ENCODE measurements around the gene TNNI2.
"Not testable (repeated sequence)": the region's sequence is repeated elsewhere in the genome, so short reads cannot be mapped to it uniquely, and the experiment has no call there.

The TNNI2 gene

DNA sequence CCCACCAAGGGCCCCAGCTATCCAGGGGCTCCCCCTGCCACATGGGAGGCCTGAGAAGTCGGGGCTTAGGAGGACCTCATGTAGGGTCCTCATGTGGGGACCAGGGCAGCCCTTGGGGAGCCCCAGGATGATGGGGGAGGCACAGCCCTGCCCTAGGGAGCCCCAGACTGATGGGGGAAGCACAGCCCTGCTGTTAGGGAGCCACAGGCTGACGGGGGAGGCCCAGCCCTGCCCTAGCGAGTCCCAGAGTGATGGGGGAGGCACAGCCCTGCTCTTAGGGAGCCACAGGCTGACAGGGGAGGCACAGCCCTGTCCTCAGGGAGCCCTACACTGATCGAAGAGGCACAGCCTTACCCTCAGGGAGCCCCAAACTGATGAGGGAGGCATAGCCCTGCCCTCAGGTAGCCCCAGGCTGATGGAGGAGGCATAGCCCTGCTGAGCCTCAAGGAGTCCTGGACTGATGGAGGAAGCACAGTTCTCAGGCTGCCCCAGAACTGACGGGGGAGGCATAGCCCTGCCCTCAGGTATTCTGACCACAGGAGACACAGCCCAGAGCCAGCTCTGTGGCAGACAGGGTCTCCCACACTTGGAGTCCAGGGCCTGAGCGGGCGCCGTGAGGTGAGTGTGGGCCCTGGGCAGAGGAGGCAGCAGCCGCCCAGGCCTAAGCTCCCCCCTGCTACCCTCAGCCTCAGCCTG is 42.1 kb downstream of the TNNI2 start:
- DNase-seq (ENCODE audit: low spot score in 2 of 2) (no peak), ATAC-seq (ENCODE audit: low read depth) (no peak)
- H3K27ac Mint-ChIP-seq: peak overlapping the region; percentile 64

GRCh38 chr11:1881442-1882264 is 42.9 kb downstream of the TNNI2 start:
- Mint-ChIP-seq H3K4me1 (peaks cover 30% of the 10 kb centered on the region), H3K27me3 (no peaks in the 10 kb centered on the region), H3K4me3 (peak overlapping the region; percentile 15), H3K36me3 (no peaks in the 10 kb centered on the region), H3K27ac (no peak overlapping the region), H3K9me3 (no peaks in the 10 kb centered on the region)
- no peak for DNase-seq (ENCODE audit: low spot score in 2 of 2)
- ATAC-seq (ENCODE audit: low read depth): peak; percentile 61

More for the DNA sequence above, 42.1 kb downstream of the TNNI2 start:
- no peaks in the 10 kb centered on the region for H3K27me3 Mint-ChIP-seq
- peaks cover 34% of the 10 kb centered on the region for H3K4me1 Mint-ChIP-seq
- no peaks in the 10 kb centered on the region for H3K9me3 Mint-ChIP-seq
- peak overlapping the region; percentile 42 for H3K4me3 Mint-ChIP-seq
- no peaks in the 10 kb centered on the region for H3K36me3 Mint-ChIP-seq

DNA sequence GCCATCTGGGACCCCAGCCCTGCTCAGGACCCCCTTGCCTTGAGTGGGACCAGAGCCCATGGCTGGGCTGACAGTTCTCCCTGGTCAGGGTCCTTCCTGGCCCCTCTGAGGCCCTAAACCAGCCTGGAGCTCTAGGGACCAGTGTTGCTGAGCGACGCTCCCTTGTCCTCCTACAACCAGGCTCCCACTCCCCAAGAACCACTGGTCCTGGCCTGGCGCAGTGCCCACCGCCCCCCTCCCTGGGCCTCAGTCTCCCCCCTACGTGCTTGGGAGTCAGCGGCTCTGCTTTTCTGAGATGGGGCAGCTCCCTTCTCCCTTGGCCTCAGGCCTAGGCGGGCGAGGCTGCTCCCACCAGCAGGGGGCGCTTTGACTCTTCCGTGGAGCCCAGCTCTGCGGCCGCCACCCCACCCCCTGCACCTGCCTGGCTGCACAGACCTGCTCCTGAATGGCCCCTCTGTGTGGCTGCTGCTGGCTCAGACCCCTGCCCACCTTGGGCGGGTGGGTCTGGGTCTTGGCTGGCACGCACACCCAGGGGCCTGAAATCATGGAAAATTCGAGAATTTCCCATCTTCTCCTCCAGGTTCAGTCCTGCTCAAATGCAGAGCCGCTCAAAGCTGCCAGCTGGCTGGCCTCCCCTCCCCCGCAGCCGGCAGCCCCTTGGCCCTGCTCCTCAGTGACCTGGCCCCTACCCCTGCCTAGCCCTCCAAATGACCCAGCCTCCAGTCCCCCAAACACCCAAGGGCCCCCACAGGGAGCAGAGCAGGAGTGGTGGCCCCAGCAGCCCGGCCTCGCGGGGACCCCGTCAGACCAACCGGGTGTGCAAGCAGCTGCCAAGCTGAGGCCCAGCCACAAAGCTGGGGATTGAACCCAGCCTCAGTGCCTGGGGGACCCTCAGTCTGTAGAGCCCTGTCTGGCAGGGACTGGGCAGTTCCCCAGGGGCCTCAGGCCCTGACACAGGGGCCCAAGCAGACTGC is 43.8 kb downstream of the TNNI2 start:
- H3K4me3 Mint-ChIP-seq: no peak overlapping the region
- H3K36me3 Mint-ChIP-seq: no peaks in the 10 kb centered on the region
- DNase-seq (ENCODE audit: low spot score in 2 of 2): peak; percentile 78 to 79
- no peak overlapping the region for H3K27ac Mint-ChIP-seq
- ATAC-seq (ENCODE audit: low read depth): peak; percentile 87
- peaks cover 26% of the 10 kb centered on the region for H3K4me1 Mint-ChIP-seq
- H3K27me3 Mint-ChIP-seq: no peaks in the 10 kb centered on the region
- H3K9me3 Mint-ChIP-seq: no peaks in the 10 kb centered on the region

DNA sequence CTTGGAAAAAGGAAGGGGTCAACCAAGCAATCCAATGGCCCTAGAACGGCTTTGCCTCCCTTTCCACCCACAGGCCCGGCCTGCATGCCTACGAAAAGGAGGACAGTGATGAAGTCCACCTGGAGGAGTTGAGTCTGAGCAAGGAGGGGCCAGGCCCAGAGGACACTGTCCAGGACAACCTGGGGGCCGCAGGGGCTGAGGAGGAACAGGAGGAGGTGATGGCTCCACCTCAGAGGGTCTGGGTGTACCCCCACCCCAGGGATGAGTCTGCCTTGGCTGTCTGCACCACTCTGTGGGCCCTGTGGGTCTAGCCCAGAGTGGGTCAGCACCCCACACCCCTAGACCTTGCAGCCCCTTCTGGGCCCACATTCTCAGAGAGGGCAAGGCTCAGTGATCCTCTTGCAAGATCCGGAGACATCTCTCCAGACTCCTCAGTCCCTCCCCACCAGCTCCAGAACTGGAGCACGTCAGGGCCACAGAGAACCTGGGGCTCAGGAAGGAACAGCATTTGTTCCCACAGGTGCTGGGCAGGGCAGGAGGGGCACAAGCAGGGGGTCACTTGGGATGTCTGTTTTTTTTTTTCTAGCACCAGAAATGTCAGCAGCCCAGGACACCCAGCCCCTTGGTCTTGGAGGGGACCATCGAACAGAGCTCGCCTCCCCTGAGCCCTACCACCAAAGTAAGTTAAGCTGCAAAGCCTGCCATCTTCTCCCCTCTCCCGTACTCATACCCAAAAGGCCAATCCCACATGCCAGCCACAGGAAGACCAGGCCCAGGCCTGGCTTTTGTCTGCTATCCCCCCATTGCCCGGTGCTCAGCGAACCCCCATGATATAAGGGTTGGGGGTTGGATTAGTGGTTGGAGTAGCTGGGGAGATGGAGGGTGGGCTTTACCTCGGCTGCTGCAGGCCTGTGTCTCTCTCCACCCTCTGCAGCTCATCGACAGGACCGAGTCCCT is 44.8 kb downstream of the TNNI2 start:
- Mint-ChIP-seq H3K4me3 (no peak overlapping the region), H3K4me1 (peaks cover 18% of the 10 kb centered on the region), H3K9me3 (no peaks in the 10 kb centered on the region), H3K27me3 (no peaks in the 10 kb centered on the region), H3K36me3 (peaks cover 2% of the 10 kb centered on the region), H3K27ac (no peak overlapping the region)
- ATAC-seq (ENCODE audit: low read depth) (no peak), DNase-seq (ENCODE audit: low spot score in 2 of 2) (no peak)

DNA sequence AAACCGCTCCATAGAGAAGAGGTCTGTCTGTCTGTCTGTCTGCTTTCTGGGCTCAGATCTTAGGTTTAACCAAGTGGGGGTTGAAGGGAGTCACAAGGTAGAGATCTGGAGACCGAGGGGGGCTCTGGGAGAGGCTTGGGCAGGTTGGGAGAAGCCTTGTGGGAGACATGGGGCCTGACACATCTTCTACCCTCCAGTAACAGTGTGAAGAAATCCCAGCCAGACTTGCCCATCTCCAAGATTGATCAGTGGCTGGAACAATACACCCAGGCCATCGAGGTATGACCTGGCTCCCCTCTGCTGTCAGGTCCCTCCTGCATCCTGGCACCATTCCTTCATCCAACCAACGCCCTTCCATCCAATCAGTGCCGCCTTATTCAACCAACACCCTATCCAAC is 45.5 kb downstream of the TNNI2 start:
- DNase-seq (ENCODE audit: low spot score in 2 of 2): no peak
- no peaks in the 10 kb centered on the region for H3K27me3 Mint-ChIP-seq

DNA sequence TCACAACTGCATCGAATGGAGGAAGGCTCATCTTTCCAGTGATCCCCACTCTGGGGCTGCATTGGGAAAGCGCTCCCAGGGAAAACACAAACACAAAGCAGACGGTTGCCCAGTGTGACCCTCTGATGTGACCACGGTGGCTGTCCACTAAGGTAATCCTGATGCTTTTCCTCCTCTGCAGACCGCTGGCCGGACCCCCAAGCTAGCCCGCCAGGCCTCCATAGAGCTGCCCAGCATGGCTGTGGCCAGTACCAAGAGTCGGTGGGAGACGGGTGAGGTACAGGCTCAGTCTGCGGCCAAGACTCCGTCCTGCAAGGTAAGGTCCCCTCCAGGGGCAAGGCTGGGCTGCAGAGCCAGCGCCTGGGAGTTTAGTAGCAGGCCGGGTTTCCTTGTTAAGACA is 47.8 kb downstream of the TNNI2 start:
- H3K36me3 Mint-ChIP-seq; H3K27me3 Mint-ChIP-seq; H3K4me1 Mint-ChIP-seq; DNase-seq (ENCODE audit: low spot score in 2 of 2); H3K9me3 Mint-ChIP-seq; ATAC-seq (ENCODE audit: low read depth); H3K4me3 Mint-ChIP-seq; H3K27ac Mint-ChIP-seq: not testable (repeated sequence)

More for the DNA sequence above, 45.5 kb downstream of the TNNI2 start:
- no peak for ATAC-seq (ENCODE audit: low read depth)
- H3K4me3 Mint-ChIP-seq: no peak overlapping the region
- H3K9me3 Mint-ChIP-seq: no peaks in the 10 kb centered on the region
- no peak overlapping the region for H3K27ac Mint-ChIP-seq
- H3K36me3 Mint-ChIP-seq: peaks cover 5% of the 10 kb centered on the region
- H3K4me1 Mint-ChIP-seq: peaks cover 17% of the 10 kb centered on the region

DNA sequence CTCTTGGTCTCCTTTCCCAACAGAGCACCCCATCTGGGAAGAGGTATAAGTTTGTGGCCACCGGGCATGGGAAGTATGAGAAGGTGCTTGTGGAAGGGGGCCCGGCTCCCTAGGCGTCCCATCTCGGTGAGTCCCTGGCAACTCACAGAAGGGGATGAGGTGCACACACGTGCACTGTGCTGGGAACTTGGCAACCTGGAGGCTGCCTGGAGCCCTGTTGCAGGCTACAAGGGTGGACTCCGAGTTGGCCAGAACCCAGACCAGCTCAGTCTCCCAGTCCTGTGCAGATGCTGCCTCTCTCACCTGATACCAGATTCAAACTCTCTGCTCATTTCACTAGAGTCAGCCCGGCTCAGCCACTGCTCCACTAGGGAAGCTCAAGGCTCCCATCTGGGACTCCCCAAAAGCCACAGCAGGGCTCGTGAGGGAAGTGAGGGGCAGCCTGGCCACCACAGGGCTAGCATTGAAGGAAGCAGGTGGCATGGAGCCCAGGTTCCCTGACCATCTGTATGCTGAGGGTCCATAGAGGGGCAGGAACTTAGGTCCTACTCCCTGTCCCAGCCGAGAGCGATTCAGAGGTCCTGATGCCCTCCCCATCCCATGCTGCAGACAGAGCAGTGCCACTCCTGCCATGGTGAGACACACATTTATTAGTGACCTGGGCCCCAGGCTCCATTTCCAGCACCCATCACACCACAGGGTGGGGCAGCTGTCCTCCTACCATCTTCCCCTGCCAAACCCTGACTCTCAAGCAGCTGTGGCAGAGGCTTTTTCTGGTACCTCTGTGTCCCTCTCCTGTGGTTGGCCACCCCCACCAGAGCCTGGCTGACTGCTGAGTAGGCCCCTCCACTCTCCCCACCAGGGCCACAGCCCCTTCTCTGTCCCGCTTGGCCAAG is 48.9 kb downstream of the TNNI2 start:
- no peak overlapping the region for H3K4me3 Mint-ChIP-seq
- H3K9me3 Mint-ChIP-seq: peaks cover 3% of the 10 kb centered on the region
- DNase-seq (ENCODE audit: low spot score in 2 of 2): no peak
- no peaks in the 10 kb centered on the region for H3K27me3 Mint-ChIP-seq
- no peak overlapping the region for H3K27ac Mint-ChIP-seq
- peaks cover 7% of the 10 kb centered on the region for H3K4me1 Mint-ChIP-seq
- no peak for ATAC-seq (ENCODE audit: low read depth)
- peaks cover 5% of the 10 kb centered on the region for H3K36me3 Mint-ChIP-seq

- Mint-ChIP-seq H3K27ac (no peak overlapping the region), H3K36me3 (peaks cover 5% of the 10 kb centered on the region), H3K4me3 (no peak overlapping the region), H3K4me1 (peaks cover 12% of the 10 kb centered on the region), H3K27me3 (no peaks in the 10 kb centered on the region), H3K9me3 (peaks cover 3% of the 10 kb centered on the region)
- no peak for ATAC-seq (ENCODE audit: low read depth)
- DNase-seq (ENCODE audit: low spot score in 2 of 2): no peak
These were observed 49.6 kb downstream of the TNNI2 start for GRCh38 chr11:1888347-1888753.

DNA sequence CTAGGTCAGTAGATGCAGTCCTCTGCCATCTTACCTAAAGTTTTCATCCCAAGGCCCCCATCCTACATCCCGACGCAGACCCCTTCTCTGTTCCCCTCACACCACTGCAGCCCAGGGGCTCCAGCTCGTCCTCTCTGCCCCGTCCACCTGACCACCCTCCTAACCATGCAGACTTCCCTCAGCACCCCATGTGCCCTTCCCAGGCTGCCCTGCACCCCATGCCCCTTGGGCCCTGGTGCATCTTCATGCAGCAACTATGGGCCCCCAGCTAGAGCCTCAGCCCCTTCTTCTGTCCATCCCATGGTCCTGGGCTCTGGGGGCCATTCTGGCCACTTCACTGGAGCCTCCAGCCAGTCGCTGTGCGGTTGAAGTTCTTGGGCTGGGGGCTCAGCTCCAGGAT is 50.0 kb downstream of the TNNI2 start:
- no peaks in the 10 kb centered on the region for H3K27me3 Mint-ChIP-seq
- no peak for DNase-seq (ENCODE audit: low spot score in 2 of 2)
- ATAC-seq (ENCODE audit: low read depth): no peak
- peak overlapping the region; percentile 8 for H3K27ac Mint-ChIP-seq
- H3K36me3 Mint-ChIP-seq: peaks cover 7% of the 10 kb centered on the region
- peaks cover 17% of the 10 kb centered on the region for H3K4me1 Mint-ChIP-seq
- H3K4me3 Mint-ChIP-seq: no peak overlapping the region
- peaks cover 7% of the 10 kb centered on the region for H3K9me3 Mint-ChIP-seq

DNA sequence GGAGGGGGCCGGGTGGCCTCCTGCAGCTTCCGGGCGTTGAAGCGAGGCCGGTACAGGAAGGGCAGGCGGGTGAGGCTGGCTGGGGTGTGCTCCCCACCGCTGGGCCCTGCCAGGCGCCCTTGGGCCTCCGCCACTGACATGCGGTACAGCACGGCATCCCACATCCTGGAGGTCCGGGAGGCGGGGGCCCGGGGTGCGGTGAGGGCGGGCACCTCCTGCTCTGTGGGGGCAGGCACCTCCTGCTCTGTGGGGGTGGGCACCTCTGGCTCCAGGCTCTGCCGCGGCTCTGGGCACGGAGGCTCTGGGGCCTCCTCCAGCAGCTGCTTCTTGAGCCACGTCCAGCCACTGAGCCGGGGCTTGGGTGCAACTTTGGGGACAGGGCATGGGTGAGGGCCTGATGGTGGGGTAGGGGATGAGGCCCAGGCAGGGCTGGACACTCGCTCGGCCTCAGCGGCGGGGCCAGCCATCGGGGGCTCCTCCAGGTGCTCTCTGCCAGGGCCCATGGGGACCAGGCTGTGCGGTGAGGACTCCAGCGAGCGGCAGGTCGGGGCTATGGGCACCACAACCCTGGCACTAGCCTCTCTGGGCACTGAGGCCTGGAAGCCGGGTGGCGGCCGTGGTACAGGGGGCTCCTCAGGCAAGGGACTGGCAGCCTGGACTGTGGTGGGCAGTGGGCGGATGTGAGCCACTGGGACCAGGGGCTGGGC is 50.6 kb downstream of the TNNI2 start:
- peak; percentile 28 for ATAC-seq (ENCODE audit: low read depth)
- peaks cover 7% of the 10 kb centered on the region for H3K9me3 Mint-ChIP-seq
- H3K4me1 Mint-ChIP-seq: peaks cover 18% of the 10 kb centered on the region
- no peak overlapping the region for H3K27ac Mint-ChIP-seq
- H3K4me3 Mint-ChIP-seq: no peak overlapping the region
- peaks cover 7% of the 10 kb centered on the region for H3K36me3 Mint-ChIP-seq
- DNase-seq (ENCODE audit: low spot score in 2 of 2): no peak
- no peaks in the 10 kb centered on the region for H3K27me3 Mint-ChIP-seq

- H3K4me1 Mint-ChIP-seq: peaks cover 18% of the 10 kb centered on the region
- no peaks in the 10 kb centered on the region for H3K27me3 Mint-ChIP-seq
- H3K4me3 Mint-ChIP-seq: no peak overlapping the region
- H3K9me3 Mint-ChIP-seq: peaks cover 7% of the 10 kb centered on the region
- H3K36me3 Mint-ChIP-seq: peaks cover 7% of the 10 kb centered on the region
- DNase-seq (ENCODE audit: low spot score in 2 of 2): no peak
- H3K27ac Mint-ChIP-seq: peak overlapping the region; percentile 7
- ATAC-seq (ENCODE audit: low read depth): peak; percentile 14
These were observed 51.4 kb downstream of the TNNI2 start for GRCh38 chr11:1889941-1890855.
